Measurements from ENCODE around the gene PDE6B.

Gene PDE6B

GRCh38 chr4:579543-580175 lies 45.7 kb upstream of the PDE6B start:
- no peak overlapping the region for H3K4me3 ChIP-seq (ENCODE audit: low read length)
- TF ChIP-seq CTCF (IDR thresholded peaks at IDR 0.05; ENCODE audit: insufficient read depth, low read depth, low read length, missing control alignments), result no peak
- DNase-seq (ENCODE audit: low read depth), result no peak

- no peak overlapping the region for H3K4me3 ChIP-seq (ENCODE audit: low read length)
- no peak for TF ChIP-seq CTCF (IDR thresholded peaks at IDR 0.05; ENCODE audit: insufficient read depth, low read depth, low read length, missing control alignments)
- no peak for DNase-seq (ENCODE audit: low read depth)
Measured at GRCh38 chr4:581181-581580, 44.2 kb upstream of the PDE6B start.

- TF ChIP-seq CTCF (IDR thresholded peaks at IDR 0.05; ENCODE audit: insufficient read depth, low read depth, low read length, missing control alignments), result no peak
- no peak overlapping the region for H3K4me3 ChIP-seq (ENCODE audit: low read length)
- DNase-seq (ENCODE audit: low read depth), result no peak
Measured at GRCh38 chr4:581753-582361, 43.5 kb upstream of the PDE6B start.

GRCh38 chr4:583820-584219 lies 41.6 kb upstream of the PDE6B start:
- TF ChIP-seq CTCF (IDR thresholded peaks at IDR 0.05; ENCODE audit: insufficient read depth, low read depth, low read length, missing control alignments), result no peak
- H3K4me3 ChIP-seq (ENCODE audit: low read length), result no peak overlapping the region
- no peak for DNase-seq (ENCODE audit: low read depth)

DNA sequence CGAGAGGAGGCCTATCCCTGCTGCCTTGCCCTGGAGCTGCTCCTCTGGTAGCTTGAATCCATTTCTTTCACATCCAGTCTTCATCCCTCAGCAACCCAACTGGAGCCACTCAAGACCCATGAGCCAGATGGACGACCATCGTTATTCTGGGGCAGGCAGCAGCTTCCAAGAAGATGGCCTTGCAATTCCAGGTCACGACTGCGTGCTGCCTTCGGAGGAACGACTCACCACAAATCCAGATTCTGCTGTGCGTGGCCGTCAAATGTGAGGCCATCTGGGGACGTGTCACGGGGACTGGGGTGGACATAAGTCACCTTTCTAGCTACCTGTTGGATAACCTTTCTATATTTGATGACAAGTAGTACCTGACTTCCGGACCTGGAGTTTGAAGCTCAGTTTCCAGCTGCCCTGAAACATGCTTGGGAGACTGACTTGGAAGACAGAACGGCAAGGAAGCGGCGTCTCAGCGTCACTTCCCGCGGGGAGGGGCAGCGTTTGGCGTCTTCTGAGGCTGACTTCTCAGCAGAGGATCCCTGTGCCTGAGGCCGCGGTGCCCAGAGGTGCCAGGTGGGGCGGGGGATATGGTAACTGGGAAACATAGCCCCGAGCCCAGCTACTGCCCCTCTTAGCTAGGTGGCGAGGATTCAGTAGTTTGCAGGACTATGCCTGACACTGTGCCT lies 37.6 kb upstream of the PDE6B start:
- no peak overlapping the region for H3K4me3 ChIP-seq (ENCODE audit: low read length)
- DNase-seq (ENCODE audit: low read depth), result no peak
- no peak for TF ChIP-seq CTCF (IDR thresholded peaks at IDR 0.05; ENCODE audit: insufficient read depth, low read depth, low read length, missing control alignments)

GRCh38 chr4:588351-588849 lies 37.0 kb upstream of the PDE6B start:
- no peak overlapping the region for H3K4me3 ChIP-seq (ENCODE audit: low read length)
- DNase-seq (ENCODE audit: low read depth), result no peak

More at GRCh38 chr4:588351-588849, 37.0 kb upstream of the PDE6B start:
- no peak for TF ChIP-seq CTCF (IDR thresholded peaks at IDR 0.05; ENCODE audit: insufficient read depth, low read depth, low read length, missing control alignments)

Measured in epithelial cell of esophagus (primary cell).